Mesenchymal stem cell (in vitro differentiated cells and primary cell): ENCODE results near the gene PWWP2B.

Experiments used
- DNase-seq: peaks from one replicate; pipeline ENCODE4 v3.0.0-alpha.2; 2013
- H2AFZ ChIP-seq: one replicate; pipeline ENCODE4 v1.6.1; 2013; ENCODE audit warnings: low read depth, mild to moderate bottlenecking, control low read depth, inconsistent platforms, low read length, moderate library complexity
- H2AK5ac ChIP-seq: 2 replicates; pipeline ENCODE4 v1.6.1; 2013; ENCODE audit warnings: low read length, moderate library complexity, mild to moderate bottlenecking, inconsistent platforms; ENCODE audit not compliant: severe bottlenecking
- H2BK120ac ChIP-seq: one replicate; pipeline ENCODE4 v1.6.1; 2013; ENCODE audit warnings: low read depth, mild to moderate bottlenecking, inconsistent platforms, low read length, moderate library complexity
- H2BK12ac ChIP-seq, 2 experiments: one replicate each; pipeline ENCODE4 v1.6.1; 2013; ENCODE audit warnings: inconsistent platforms in 2 of 2, low read length in 2 of 2, mild to moderate bottlenecking in 2 of 2, moderate library complexity in 2 of 2, control low read depth in 1 of 2
- H2BK15ac ChIP-seq: one replicate; pipeline ENCODE4 v1.6.1; 2013; ENCODE audit warnings: mild to moderate bottlenecking, low read depth, inconsistent platforms; ENCODE audit not compliant: poor library complexity, severe bottlenecking
- H2BK5ac ChIP-seq: 2 replicates; pipeline ENCODE4 v1.6.1; 2013; ENCODE audit warnings: low read depth, mild to moderate bottlenecking, low read length, control low read depth, inconsistent platforms; ENCODE audit not compliant: poor library complexity, severe bottlenecking
- H3K14ac ChIP-seq, 2 experiments: one replicate each; pipeline ENCODE4 v1.6.1; 2013; ENCODE audit warnings: inconsistent platforms in 2 of 2, low read length in 2 of 2, control low read depth in 1 of 2, mild to moderate bottlenecking in 1 of 2, moderate library complexity in 1 of 2
- H3K18ac ChIP-seq, 2 experiments: one replicate each; pipeline ENCODE4 v1.6.1; 2013; ENCODE audit warnings: inconsistent platforms in 2 of 2, low read length in 2 of 2, control low read depth in 1 of 2, low read depth in 1 of 2, mild to moderate bottlenecking in 1 of 2
- H3K23ac ChIP-seq, 2 experiments: one replicate each; pipeline ENCODE4 v1.6.1; 2013; ENCODE audit warnings: inconsistent platforms in 2 of 2, low read length in 2 of 2, mild to moderate bottlenecking in 2 of 2, moderate library complexity in 2 of 2, control low read depth in 1 of 2
- H3K27ac ChIP-seq: 2 replicates; pipeline ENCODE4 v1.5.1; 2013; ENCODE audit warnings: mild to moderate bottlenecking, moderate library complexity, low read length, control low read depth, inconsistent platforms; ENCODE audit not compliant: poor library complexity, severe bottlenecking
- H3K27me3 ChIP-seq, 2 experiments: 2 replicates each; pipeline versions ENCODE4 v1.6.1 to v1.7.0; 2013; ENCODE audit warnings: low read length in 2 of 2, mild to moderate bottlenecking in 2 of 2, moderate library complexity in 2 of 2, control low read depth in 1 of 2, inconsistent platforms in 1 of 2; ENCODE audit not compliant: control insufficient read depth in 1 of 2, insufficient read depth in 1 of 2
- H3K36me3 ChIP-seq, 2 experiments: 2 replicates each; pipeline versions ENCODE4 v1.6.1 to v1.7.0; 2013; ENCODE audit warnings: low read length in 2 of 2, control low read depth in 1 of 2, inconsistent platforms in 1 of 2, low read depth in 1 of 2, mild to moderate bottlenecking in 1 of 2; ENCODE audit not compliant: insufficient read depth in 2 of 2, control insufficient read depth in 1 of 2
- H3K4ac ChIP-seq, 2 experiments: one replicate each; pipeline ENCODE4 v1.6.1; 2013; ENCODE audit warnings: inconsistent platforms in 2 of 2, low read length in 2 of 2, mild to moderate bottlenecking in 2 of 2, moderate library complexity in 2 of 2, control low read depth in 1 of 2, low read depth in 1 of 2
- H3K4me1 ChIP-seq: 2 replicates; pipeline ENCODE4 v1.6.1; 2013; ENCODE audit warnings: low read depth, low read length, control low read depth; ENCODE audit not compliant: control insufficient read depth, insufficient read depth
- H3K4me2 ChIP-seq: 2 replicates; pipeline ENCODE4 v1.6.1; 2013; ENCODE audit warnings: low read length, mild to moderate bottlenecking, inconsistent platforms; ENCODE audit not compliant: poor library complexity, severe bottlenecking
- H3K4me3 ChIP-seq, 2 experiments: 2 replicates each; pipeline versions ENCODE4 v1.5.1 to v1.7.0; 2013; ENCODE audit warnings: low read length in 2 of 2, mild to moderate bottlenecking in 2 of 2, control low read depth in 1 of 2, low read depth in 1 of 2; ENCODE audit not compliant: insufficient read depth in 1 of 2
- H3K79me1 ChIP-seq: replicated peaks from 2 replicates; pipeline ENCODE4 v1.6.1; 2013; ENCODE audit warnings: mild to moderate bottlenecking, control low read depth, low read length, inconsistent platforms; ENCODE audit not compliant: poor library complexity, severe bottlenecking
- H3K9ac ChIP-seq: 2 replicates; pipeline ENCODE4 v1.7.0; 2013; ENCODE audit warnings: mild to moderate bottlenecking, low read length, moderate library complexity
- H3K9me3 ChIP-seq: 2 replicates; pipeline ENCODE4 v1.7.0; 2013; ENCODE audit warnings: mild to moderate bottlenecking, low read length; ENCODE audit not compliant: control insufficient read depth
- H4K8ac ChIP-seq: one replicate; pipeline ENCODE4 v1.6.1; 2013; ENCODE audit warnings: inconsistent platforms, mild to moderate bottlenecking, low read length, moderate library complexity
- H4K91ac ChIP-seq: one replicate; pipeline ENCODE4 v1.6.1; 2013; ENCODE audit warnings: mild to moderate bottlenecking, low read length, inconsistent platforms
- WGBS: methylation state at CpG from one replicate; pipeline ENCODE4 v1.1.7; 2013; ENCODE audit warnings: mixed read lengths; 5-methylcytosine and 5-hydroxymethylcytosine counted together

The PWWP2B gene

DNA sequence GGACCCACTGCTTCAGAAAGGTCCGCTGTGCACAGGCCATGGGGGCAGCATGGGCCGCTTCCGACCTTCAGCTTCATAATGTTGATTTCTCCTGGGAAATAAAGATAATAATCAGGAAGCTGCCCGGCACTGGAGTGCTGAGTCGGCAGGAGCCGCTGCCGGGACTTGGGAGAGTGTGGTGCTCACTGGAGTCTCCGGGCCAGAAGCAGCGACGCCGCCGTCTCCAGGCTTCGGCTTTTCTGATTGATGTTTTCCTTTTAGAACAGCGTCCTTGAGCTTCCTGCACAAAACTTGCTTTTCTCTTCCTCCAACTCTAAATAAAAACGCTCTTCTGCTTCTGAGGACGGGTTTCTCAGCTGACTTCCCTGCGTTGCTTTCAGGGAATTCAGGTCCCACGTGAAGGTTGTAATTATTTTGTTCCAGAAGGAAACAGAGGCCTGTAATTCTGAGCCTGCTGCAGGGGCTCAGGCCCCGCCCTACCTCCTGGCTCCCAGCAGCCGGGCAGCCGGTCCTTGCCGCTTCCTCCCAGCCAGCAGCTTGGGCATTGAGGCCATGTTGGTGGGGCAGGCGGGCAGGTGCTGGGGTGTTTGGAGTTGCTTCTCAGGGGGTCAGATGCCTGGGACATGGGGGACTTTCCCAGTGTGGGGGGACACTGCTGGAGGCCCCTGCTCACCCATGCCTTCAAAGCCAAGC lies 14.7 kb downstream of the PWWP2B start:
- peaks cover 43% of the 10 kb centered on the region for H3K79me1 ChIP-seq
- no peaks in the 10 kb centered on the region for H3K9me3 ChIP-seq
- H3K27ac ChIP-seq, result peak overlapping the region; percentile 47
- H3K36me3 ChIP-seq, result peaks cover 5 to 59% of the 10 kb centered on the region in 2 experiments
- no peak overlapping the region for H2AFZ ChIP-seq
- H3K4me2 ChIP-seq, result peak overlapping the region; percentile 14
- H3K4ac ChIP-seq, result peak overlapping the region; percentile 91 to 97
- peak overlapping the region; percentile 98 for H4K8ac ChIP-seq
- peak overlapping the region; percentile 93 for H2BK120ac ChIP-seq
- H2BK5ac ChIP-seq, result no peak overlapping the region
- peak overlapping the region; percentile 97 for H2BK15ac ChIP-seq
- DNase-seq, result peak; percentile 86
- H2AK5ac ChIP-seq, result peak overlapping the region; percentile 50
- H3K4me3 ChIP-seq, result peak overlapping the region in 1 of 2 experiments; percentile 59
- peak overlapping the region; percentile 98 for H4K91ac ChIP-seq
- H3K14ac ChIP-seq, result peak overlapping the region in 1 of 2 experiments; percentile 82
- no peaks in the 10 kb centered on the region for H3K27me3 ChIP-seq
- H3K9ac ChIP-seq, result peak overlapping the region; percentile 72
- 8% methylated on average over 23 of the region's 23 CpGs for WGBS
- H3K4me1 ChIP-seq, result peaks cover 72% of the 10 kb centered on the region
- H2BK12ac ChIP-seq, result peak overlapping the region; percentile 81 to 92
- H3K18ac ChIP-seq, result peak overlapping the region; percentile 91 to 92
- H3K23ac ChIP-seq, result peak overlapping the region in 1 of 2 experiments; percentile 20

DNA sequence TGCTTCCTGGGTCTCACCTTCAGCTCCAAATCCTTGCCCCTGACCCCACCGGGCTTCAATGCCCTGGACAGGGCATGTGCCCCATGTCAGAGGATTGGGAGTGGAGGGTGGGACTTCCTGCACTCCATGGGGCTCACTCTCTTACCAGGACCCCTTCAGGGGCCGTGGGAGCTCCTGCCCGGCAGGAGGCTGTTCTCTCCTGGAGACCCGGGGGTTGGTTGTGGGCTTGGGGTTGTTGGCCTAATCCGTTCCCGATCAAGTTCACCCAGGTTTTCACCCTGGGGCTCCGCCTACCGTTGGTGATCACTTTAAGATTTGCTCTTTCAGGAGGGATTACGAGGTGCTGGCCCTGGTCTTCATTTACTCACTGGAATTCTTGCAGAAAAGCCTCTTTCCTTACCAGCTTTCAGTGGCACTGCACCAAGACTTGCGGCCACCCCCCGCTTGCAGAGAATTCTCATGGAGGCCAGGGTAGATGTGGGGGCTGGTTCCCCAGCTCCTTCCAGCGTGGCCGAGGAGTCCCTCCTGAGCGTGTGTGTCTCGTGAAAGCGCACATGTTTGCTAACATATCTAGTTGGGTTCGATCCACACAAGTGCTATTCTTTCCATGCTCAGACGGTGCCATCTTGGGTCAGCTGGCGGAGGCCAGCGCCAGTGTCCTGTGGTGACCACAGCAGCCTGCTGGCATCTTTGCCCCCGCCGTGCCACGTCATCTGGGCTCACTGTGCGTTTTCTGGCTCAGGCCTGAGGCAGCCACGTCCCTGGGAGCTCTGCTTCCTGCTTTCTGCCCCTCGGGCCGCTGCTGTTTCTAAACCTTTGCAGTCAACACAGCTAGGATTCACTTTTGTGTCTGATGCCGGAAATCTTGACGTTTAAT lies 15.6 kb downstream of the PWWP2B start:
- peak overlapping the region; percentile 92 for H4K8ac ChIP-seq
- WGBS, result 86% methylated on average over 27 of the region's 29 CpGs
- peak overlapping the region; percentile 56 to 97 for H3K4ac ChIP-seq
- H3K27me3 ChIP-seq, result no peaks in the 10 kb centered on the region
- peak overlapping the region; percentile 93 for H2BK120ac ChIP-seq
- peak overlapping the region; percentile 6 for H2AK5ac ChIP-seq
- H3K4me2 ChIP-seq, result no peak overlapping the region
- peaks cover 66% of the 10 kb centered on the region for H3K4me1 ChIP-seq
- no peak overlapping the region for H2AFZ ChIP-seq
- H3K9me3 ChIP-seq, result no peaks in the 10 kb centered on the region
- H2BK5ac ChIP-seq, result no peak overlapping the region
- H3K36me3 ChIP-seq, result peaks cover 5 to 58% of the 10 kb centered on the region in 2 experiments
- H3K14ac ChIP-seq, result peak overlapping the region in 1 of 2 experiments; percentile 56
- H3K4me3 ChIP-seq, result peak overlapping the region in 1 of 2 experiments; percentile 59
- H2BK15ac ChIP-seq, result peak overlapping the region; percentile 45
- H3K9ac ChIP-seq, result peak overlapping the region; percentile 72
- peaks cover 43% of the 10 kb centered on the region for H3K79me1 ChIP-seq
- H2BK12ac ChIP-seq, result peak overlapping the region; percentile 81 to 92
- peak overlapping the region; percentile 63 to 81 for H3K18ac ChIP-seq
- peak overlapping the region; percentile 98 for H4K91ac ChIP-seq
- H3K23ac ChIP-seq, result peak overlapping the region in 1 of 2 experiments; percentile 20
- no peak for DNase-seq
- no peak overlapping the region for H3K27ac ChIP-seq

DNA sequence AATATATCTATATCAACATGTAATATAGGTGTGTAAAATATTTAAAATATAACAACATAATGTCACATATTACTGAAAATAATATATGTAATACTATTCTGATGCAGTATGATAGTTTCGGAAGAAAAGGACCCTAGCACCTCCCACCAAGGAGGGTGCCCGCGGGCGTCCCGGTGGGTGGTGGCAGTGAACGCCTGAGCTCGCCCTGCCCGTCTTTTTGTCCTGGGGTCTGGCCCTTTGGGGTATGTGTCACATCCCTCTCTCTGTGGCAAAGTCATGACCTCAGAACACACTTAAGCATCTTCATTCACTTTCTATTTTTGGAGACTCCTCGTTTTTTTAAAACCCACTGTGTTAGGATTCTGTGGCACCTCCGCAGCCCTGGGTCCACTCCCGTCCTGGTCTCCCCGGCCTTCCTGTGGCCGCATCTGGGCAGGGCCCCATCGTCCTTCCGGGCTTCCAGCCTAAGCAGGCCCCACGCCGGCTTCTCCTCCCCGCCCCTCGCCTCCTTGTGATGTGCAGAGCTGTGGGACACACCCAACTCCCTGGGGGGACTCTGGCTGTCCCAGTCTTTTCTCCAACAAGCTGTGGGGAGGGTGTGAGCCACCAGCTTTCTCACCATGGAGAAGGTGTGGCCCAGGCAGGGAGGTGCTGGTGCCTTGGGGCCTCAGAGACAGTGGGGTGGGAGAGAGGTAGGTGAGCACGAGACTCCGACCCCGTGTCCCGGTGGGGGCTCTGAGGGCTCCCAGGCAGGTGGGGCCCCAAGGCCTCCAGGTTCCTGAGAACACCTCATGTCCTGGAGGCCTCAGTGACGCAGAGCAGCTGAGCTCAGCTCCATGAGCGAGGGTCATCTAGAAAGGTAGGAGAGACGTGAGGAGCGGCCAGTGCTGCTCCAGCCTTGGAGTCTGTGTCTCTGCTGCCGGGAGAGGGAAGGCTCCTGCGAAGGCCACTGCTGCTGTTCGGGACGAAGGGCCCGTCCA lies 16.5 kb downstream of the PWWP2B start:
- no peak overlapping the region for H3K23ac ChIP-seq
- peak overlapping the region; percentile 29 to 82 for H3K4ac ChIP-seq
- H3K27me3 ChIP-seq, result no peaks in the 10 kb centered on the region
- H3K14ac ChIP-seq, result peak overlapping the region in 1 of 2 experiments; percentile 61
- H4K8ac ChIP-seq, result peak overlapping the region; percentile 42
- H4K91ac ChIP-seq, result peak overlapping the region; percentile 74
- no peak overlapping the region for H3K4me2 ChIP-seq
- H2AK5ac ChIP-seq, result no peak overlapping the region
- no peak overlapping the region for H3K27ac ChIP-seq
- H3K36me3 ChIP-seq, result peaks cover 5 to 60% of the 10 kb centered on the region in 2 experiments
- H3K4me1 ChIP-seq, result peaks cover 63% of the 10 kb centered on the region
- H3K9ac ChIP-seq, result no peak overlapping the region
- no peak overlapping the region for H3K4me3 ChIP-seq
- WGBS, result 83% methylated on average over 32 of the region's 32 CpGs
- no peak overlapping the region for H2AFZ ChIP-seq
- no peaks in the 10 kb centered on the region for H3K9me3 ChIP-seq
- no peak for DNase-seq
- peaks cover 43% of the 10 kb centered on the region for H3K79me1 ChIP-seq
- H2BK15ac ChIP-seq, result peak overlapping the region; percentile 85
- H3K18ac ChIP-seq, result peak overlapping the region; percentile 40 to 41
- peak overlapping the region; percentile 34 to 47 for H2BK12ac ChIP-seq
- H2BK5ac ChIP-seq, result no peak overlapping the region
- peak overlapping the region; percentile 49 for H2BK120ac ChIP-seq
